Fibroblast of pulmonary artery (primary cell): ENCODE results near the gene ZC3H7A.

Source experiments
- DNase-seq: peaks from one replicate; pipeline ENCODE4 v3.0.0-alpha.2; 2010; ENCODE audit warnings: low read depth
- H3K4me3 ChIP-seq: replicated peaks from 2 replicates; pipeline ENCODE4 v1.5.1; 2011; ENCODE audit warnings: low read depth, mild to moderate bottlenecking, control low read depth, low read length, moderate library complexity
- CTCF ChIP-seq: IDR thresholded peaks from 2 replicates; pipeline ENCODE4 v1.5.1; 2011; ENCODE audit warnings: mild to moderate bottlenecking, control low read depth, low read length, inconsistent platforms; ENCODE audit errors: missing control alignments

Gene ZC3H7A

GRCh38 chr16:11735787-11736186 lies 61.3 kb downstream of the ZC3H7A start:
- TF ChIP-seq CTCF = no peak
- no peak for DNase-seq
- H3K4me3 ChIP-seq = no peak overlapping the region

GRCh38 chr16:11734653-11735043 lies 62.4 kb downstream of the ZC3H7A start:
- no peak for TF ChIP-seq CTCF
- no peak for DNase-seq
- no peak overlapping the region for H3K4me3 ChIP-seq

GRCh38 chr16:11734025-11734652 lies 62.9 kb downstream of the ZC3H7A start:
- no peak for TF ChIP-seq CTCF
- no peak for DNase-seq
- no peak overlapping the region for H3K4me3 ChIP-seq

GRCh38 chr16:11731222-11731621 lies 65.8 kb downstream of the ZC3H7A start:
- DNase-seq = no peak
- no peak overlapping the region for H3K4me3 ChIP-seq
- TF ChIP-seq CTCF = no peak

- no peak for TF ChIP-seq CTCF
- H3K4me3 ChIP-seq = no peak overlapping the region
- DNase-seq = no peak
Observed at GRCh38 chr16:11729787-11730186, 67.3 kb downstream of the ZC3H7A start.

- no peak overlapping the region for H3K4me3 ChIP-seq
- DNase-seq = no peak
- TF ChIP-seq CTCF = no peak
Observed at GRCh38 chr16:11727796-11728543, 69.1 kb downstream of the ZC3H7A start.

GRCh38 chr16:11726008-11726407 lies 71.0 kb downstream of the ZC3H7A start:
- H3K4me3 ChIP-seq = no peak overlapping the region
- DNase-seq = no peak
- no peak for TF ChIP-seq CTCF
